PC-9 (cell line): ENCODE data around the gene MMP24. TPM values are rescaled to one million over a fixed set of nuclear protein-coding genes. Genes with fewer than 3 reads are reported as not detected.

ENCODE experiments used
- BruUV-seq: library from RNA; stranded (reverse); fragments of 400-500 nt; replicated peaks from 2 replicates; lab custom pipeline; 2021; lab: Mats Ljungman, UMichigan
- CTCF ChIA-PET: fragments of 300-600 bp; sonication (Branson Sonifier 250); formaldehyde crosslinking; loops from one replicate; lab custom pipeline; 2022; ENCODE audit warnings: antibody characterized with exemption; lab: Charles Lee
- POLR2A ChIA-PET: fragments of 300-600 bp; sonication (Branson Sonifier 250); formaldehyde crosslinking; loops from one replicate; lab custom pipeline; 2022; ENCODE audit warnings: antibody characterized with exemption; ENCODE audit not compliant: unreplicated experiment; lab: Charles Lee
- DNase-seq, 2 experiments: peaks; one replicate each; pipeline versions ENCODE4 v3.0.0 to v3.0.0-alpha.2; 2015 to 2022; ENCODE audit warnings: mixed read lengths in 1 of 2
- H2AFZ ChIP-seq: fragments of 200-600 bp; sonication (generic); 2 replicates; pipeline ENCODE4 v1.8.1; 2017; ENCODE audit warnings: antibody characterized with exemption
- H3F3A ChIP-seq: fragments of 200-600 bp; sonication (generic); 2 replicates; pipeline ENCODE4 v1.8.1; 2017; ENCODE audit warnings: antibody characterized with exemption, mild to moderate bottlenecking, low read depth; ENCODE audit not compliant: insufficient read depth
- H3K27ac ChIP-seq: fragments of 200-600 bp; sonication (generic); 2 replicates; pipeline ENCODE4 v1.6.1; 2016; ENCODE audit warnings: mixed run types
- H3K27me3 ChIP-seq: fragments of 200-600 bp; sonication (generic); 2 replicates; pipeline ENCODE4 v1.6.1; 2016; ENCODE audit warnings: low read depth, mixed run types; ENCODE audit not compliant: insufficient read depth
- H3K36me3 ChIP-seq: fragments of 200-600 bp; sonication (generic); 2 replicates; pipeline ENCODE4 v1.6.1; 2016; ENCODE audit warnings: low read depth, mixed run types
- H3K4me1 ChIP-seq: fragments of 200-600 bp; sonication (generic); replicated peaks from 2 replicates; pipeline ENCODE4 v1.6.1; 2016; ENCODE audit warnings: mixed run types; ENCODE audit not compliant: insufficient read depth
- H3K4me2 ChIP-seq: fragments of 200-600 bp; sonication (generic); 2 replicates; pipeline ENCODE4 v1.6.1; 2017; ENCODE audit warnings: mixed run types
- H3K4me3 ChIP-seq: fragments of 200-600 bp; sonication (generic); 2 replicates; pipeline ENCODE4 v1.6.1; 2016; ENCODE audit warnings: mixed run types
- H3K79me2 ChIP-seq: fragments of 200-600 bp; sonication (generic); 2 replicates; pipeline ENCODE4 v1.6.1; 2017; ENCODE audit warnings: low read depth, mixed run types
- H3K9me2 ChIP-seq: fragments of 200-600 bp; sonication (generic); 2 replicates; pipeline ENCODE4 v1.8.1; 2017; ENCODE audit warnings: mild to moderate bottlenecking; ENCODE audit not compliant: insufficient read depth
- H3K9me3 ChIP-seq: fragments of 200-600 bp; sonication (generic); 2 replicates; pipeline ENCODE4 v1.8.1; 2016; ENCODE audit warnings: low read depth; ENCODE audit not compliant: insufficient read depth
- H4K20me1 ChIP-seq: fragments of 200-600 bp; sonication (generic); 2 replicates; pipeline ENCODE4 v1.8.1; 2017; ENCODE audit not compliant: insufficient read depth
- CTCF ChIP-seq: fragments of 200-600 bp; sonication (generic); conservative IDR thresholded peaks from 2 replicates; pipeline ENCODE4 v1.6.1; 2017; ENCODE audit warnings: mixed run types, antibody characterized with exemption, mild to moderate bottlenecking, moderate library complexity
- EZH2 ChIP-seq: fragments of 200-600 bp; sonication (generic); IDR thresholded peaks from 2 replicates; pipeline ENCODE4 v1.8.0; 2017; ENCODE audit warnings: antibody characterized with exemption, low read depth
- intact Hi-C: fragments of 100-400 bp; cut with micrococcal nuclease; formaldehyde crosslinking; loops from one replicate; pipeline ENCODE4 v1.10.0; 2022; ENCODE audit not compliant: unreplicated experiment
- total RNA-seq: library from RNA; stranded (reverse); gene quantifications from 2 replicates; pipeline ENCODE4 v1.2.3, GENCODE V29; 2021

Gene MMP24
- total RNA-seq, 1 experiment from 2014 or later = 0.48 TPM

GRCh38 chr20:35253010-35253409, 26.5 kb downstream of the MMP24 start:
- Histone ChIP-seq H3K27ac (no peak overlapping the region), H3K4me2 (no peak overlapping the region), H3K4me1 (no peaks in the 10 kb centered on the region), H3K9me3 (no peaks in the 10 kb centered on the region), H3K4me3 (no peak overlapping the region), H3K36me3 (no peaks in the 10 kb centered on the region), H3K9me2 (no peaks in the 10 kb centered on the region), H4K20me1 (no peaks in the 10 kb centered on the region), H2AFZ (no peak overlapping the region), H3K79me2 (no peaks in the 10 kb centered on the region), H3F3A (0 out of 2 replicates have a peak, but pooled peaks cover 5% of the 10 kb centered on the region), H3K27me3 (no peaks in the 10 kb centered on the region)
- DNase-seq = no peak
- intact Hi-C loops = no loop called here
- ChIA-PET POLR2A (no interaction called here), CTCF (no interaction called here)
- BruUV-seq = no TSS peak
- TF ChIP-seq EZH2 (no peak), CTCF (no peak)

- intact Hi-C loops = no loop called here
- H3F3A ChIP-seq = 0 out of 2 replicates have a peak, but pooled peaks cover 5% of the 10 kb centered on the region
- H3K36me3 ChIP-seq = no peaks in the 10 kb centered on the region
- H3K27me3 ChIP-seq = no peaks in the 10 kb centered on the region
- no peaks in the 10 kb centered on the region for H3K4me1 ChIP-seq
- no peaks in the 10 kb centered on the region for H3K9me2 ChIP-seq
- no peak overlapping the region for H3K4me3 ChIP-seq
- BruUV-seq = no TSS peak
- H4K20me1 ChIP-seq = no peaks in the 10 kb centered on the region
- H3K9me3 ChIP-seq = no peaks in the 10 kb centered on the region
- ChIA-PET POLR2A (interaction anchor here (0.6 kb wide), 1 partner anchor 544 kb away, joined by 4 read pairs; no protein-coding TSS in a partner anchor), CTCF (no interaction called here)
- H3K4me2 ChIP-seq = no peak overlapping the region
- no peak overlapping the region for H2AFZ ChIP-seq
- H3K79me2 ChIP-seq = no peaks in the 10 kb centered on the region
- no peak for DNase-seq
- TF ChIP-seq CTCF (no peak), EZH2 (no peak)
- H3K27ac ChIP-seq = no peak overlapping the region
Measured at GRCh38 chr20:35254448-35254999, 28.0 kb downstream of the MMP24 start.

- Histone ChIP-seq H3K4me2 (no peak overlapping the region), H3K9me2 (no peaks in the 10 kb centered on the region), H3K27ac (no peak overlapping the region), H3K4me3 (no peak overlapping the region), H3K9me3 (no peaks in the 10 kb centered on the region), H3F3A (0 out of 2 replicates have a peak, but pooled peaks cover 2% of the 10 kb centered on the region), H3K4me1 (no peaks in the 10 kb centered on the region), H2AFZ (no peak overlapping the region), H3K36me3 (no peaks in the 10 kb centered on the region), H3K79me2 (no peaks in the 10 kb centered on the region), H3K27me3 (no peaks in the 10 kb centered on the region), H4K20me1 (no peaks in the 10 kb centered on the region)
- ChIA-PET POLR2A (no interaction called here), CTCF (no interaction called here)
- no TSS peak for BruUV-seq
- intact Hi-C loops = no loop called here
- TF ChIP-seq EZH2 = no peak
- TF ChIP-seq CTCF = no peak
- DNase-seq = no peak
Measured at GRCh38 chr20:35257175-35257909, 30.9 kb downstream of the MMP24 start.
